H1 (cell line): Measurements from ENCODE around the gene CADM2. TPM values are rescaled to one million over a fixed set of nuclear protein-coding genes. Genes with fewer than 3 reads are reported as not detected.

Experiments used
- CTCF ChIA-PET: fragments of 300-600 bp; sonication (Branson Sonifier 250); formaldehyde crosslinking; loops from one replicate; lab custom pipeline; 2021; ENCODE audit not compliant: partially characterized antibody; lab: Charles Lee
- POLR2A ChIA-PET: fragments of 300-600 bp; sonication (Branson Sonifier 250); formaldehyde crosslinking; loops from one replicate; lab custom pipeline; 2021; ENCODE audit warnings: inconsistent platforms; ENCODE audit not compliant: partially characterized antibody; lab: Charles Lee
- DNase-seq, 2 experiments: peaks; one replicate each; pipeline versions ENCODE4 v3.0.0 to v3.0.0-alpha.2; 2010 to 2022; ENCODE audit warnings: low spot score in 2 of 2, low read depth in 1 of 2, mixed read lengths in 1 of 2
- FAIRE-seq: peaks from 2 replicates; lab custom pipeline; 2011; peaks lifted over from hg19 to GRCh38; lab: Jason Lieb, UNC
- H2AFZ ChIP-seq: 2 replicates; pipeline ENCODE4 v1.8.1; 2012; ENCODE audit warnings: low read length, inconsistent platforms
- H2AK5ac ChIP-seq: 2 replicates; pipeline ENCODE4 v1.6.1; 2013; ENCODE audit warnings: low read depth, low read length
- H2BK120ac ChIP-seq: replicated peaks from 2 replicates; pipeline ENCODE3; 2013; ENCODE audit warnings: low read depth, low read length, inconsistent platforms
- H2BK12ac ChIP-seq: 2 replicates; pipeline ENCODE4 v1.6.1; 2013; ENCODE audit warnings: low read depth, low read length
- H2BK15ac ChIP-seq: 2 replicates; pipeline ENCODE4 v1.6.1; 2013; ENCODE audit warnings: low read length
- H2BK20ac ChIP-seq: 2 replicates; pipeline ENCODE4 v1.6.1; 2013; ENCODE audit warnings: low read length
- H2BK5ac ChIP-seq: 2 replicates; pipeline ENCODE4 v1.6.1; 2013; ENCODE audit warnings: low read depth, low read length
- H3K14ac ChIP-seq: 2 replicates; pipeline ENCODE4 v1.6.1; 2013; ENCODE audit warnings: inconsistent platforms; ENCODE audit not compliant: insufficient read length
- H3K18ac ChIP-seq: 2 replicates; pipeline ENCODE4 v1.6.1; 2013; ENCODE audit warnings: low read length; ENCODE audit errors: extremely low read depth
- H3K23ac ChIP-seq: 2 replicates; pipeline ENCODE4 v1.6.1; 2013; ENCODE audit warnings: inconsistent platforms; ENCODE audit not compliant: insufficient read length
- H3K23me2 ChIP-seq: 2 replicates; pipeline ENCODE4 v1.6.1; 2013; ENCODE audit warnings: low read depth, low read length
- H3K27ac ChIP-seq: 2 replicates; pipeline ENCODE4 v1.6.1; 2011; ENCODE audit warnings: low read depth, low read length, inconsistent platforms
- H3K27me3 ChIP-seq, 4 experiments: replicated peaks in 1 of 4; 1 replicate in 1 of 4; 2 replicates in 3 of 4; pipeline versions ENCODE4 v1.6.1 to v1.8.1; 2011 to 2013; ENCODE audit warnings: low read length in 3 of 4, mild to moderate bottlenecking in 3 of 4, inconsistent platforms in 2 of 4, mixed read lengths in 2 of 4, moderate library complexity in 1 of 4; ENCODE audit not compliant: control insufficient read depth in 3 of 4, insufficient read depth in 3 of 4; ENCODE audit errors: extremely low read depth in 1 of 4
- H3K36me3 ChIP-seq, 4 experiments: 2 replicates each; pipeline versions ENCODE4 v1.6.1 to v1.8.1; 2011 to 2013; ENCODE audit warnings: mild to moderate bottlenecking in 4 of 4, low read length in 3 of 4, moderate library complexity in 2 of 4, control low read depth in 1 of 4, inconsistent platforms in 1 of 4; ENCODE audit not compliant: insufficient read depth in 4 of 4, control insufficient read depth in 2 of 4
- H3K4ac ChIP-seq: replicated peaks from 2 replicates; pipeline ENCODE3; 2013; ENCODE audit warnings: low read length, low read depth, mixed read lengths, inconsistent platforms; ENCODE audit not compliant: insufficient read length
- H3K4me1 ChIP-seq, 4 experiments: replicated peaks in 1 of 4; 1 replicate in 1 of 4; 2 replicates in 3 of 4; pipeline versions ENCODE4 v1.6.1 to v1.8.1; 2011 to 2013; ENCODE audit warnings: low read length in 3 of 4, inconsistent platforms in 2 of 4, mixed read lengths in 1 of 4; ENCODE audit not compliant: insufficient read depth in 4 of 4, control insufficient read depth in 3 of 4
- H3K4me2 ChIP-seq, 2 experiments: 2 replicates each; pipeline versions ENCODE4 v1.6.1 to v1.8.1; 2011 to 2013; ENCODE audit warnings: low read depth in 2 of 2, low read length in 2 of 2, control low read depth in 1 of 2, inconsistent platforms in 1 of 2, mild to moderate bottlenecking in 1 of 2; ENCODE audit not compliant: insufficient read depth in 1 of 2
- H3K4me3 ChIP-seq, 4 experiments: fragments of 200-600, 300-600 bp in 1 of 4; sonication (generic), shearing (Covaris generic), sonication (Bioruptor Twin) in 1 of 4; 2 replicates each; pipeline versions ENCODE4 v1.5.1 to v1.8.1; 2011 to 2016; ENCODE audit warnings: low read length in 4 of 4, low read depth in 3 of 4, control low read depth in 2 of 4, inconsistent platforms in 2 of 4, mild to moderate bottlenecking in 2 of 4, mixed read lengths in 1 of 4, moderate library complexity in 1 of 4; ENCODE audit not compliant: insufficient read depth in 2 of 4; ENCODE audit errors: extremely low read depth in 1 of 4
- H3K56ac ChIP-seq: replicated peaks from 2 replicates; pipeline ENCODE3; 2013; ENCODE audit warnings: low read depth, mild to moderate bottlenecking, mixed read lengths, low read length, inconsistent platforms; ENCODE audit not compliant: insufficient read length
- H3K79me1 ChIP-seq: 2 replicates; pipeline ENCODE4 v1.6.1; 2013; ENCODE audit warnings: low read depth, low read length, control low read depth
- H3K79me2 ChIP-seq, 2 experiments: 2 replicates each; pipeline versions ENCODE4 v1.6.1 to v1.8.1; 2012 to 2013; ENCODE audit warnings: low read length in 2 of 2, mild to moderate bottlenecking in 2 of 2, inconsistent platforms in 1 of 2; ENCODE audit not compliant: insufficient read depth in 2 of 2, control insufficient read depth in 1 of 2
- H3K9ac ChIP-seq, 4 experiments: replicated peaks in 1 of 4; 1 replicate in 1 of 4; 2 replicates in 3 of 4; pipeline versions ENCODE4 v1.6.1 to v1.8.1; 2011 to 2013; ENCODE audit warnings: low read depth in 3 of 4, low read length in 3 of 4, control low read depth in 2 of 4, mild to moderate bottlenecking in 2 of 4, moderate library complexity in 2 of 4, inconsistent platforms in 1 of 4; ENCODE audit errors: extremely low read depth in 1 of 4
- H3K9me3 ChIP-seq, 2 experiments: 2 replicates each; pipeline versions ENCODE4 v1.6.1 to v1.8.1; 2012 to 2013; ENCODE audit warnings: mild to moderate bottlenecking in 2 of 2, moderate library complexity in 2 of 2, control low read depth in 1 of 2, inconsistent platforms in 1 of 2, low read depth in 1 of 2, low read length in 1 of 2, mixed read lengths in 1 of 2; ENCODE audit not compliant: insufficient read depth in 2 of 2
- H4K20me1 ChIP-seq, 2 experiments: replicated peaks in 1 of 2; 2 replicates each; pipeline versions ENCODE3 to v1.8.1; 2011 to 2013; ENCODE audit warnings: inconsistent platforms in 2 of 2, low read length in 2 of 2, mild to moderate bottlenecking in 1 of 2; ENCODE audit not compliant: insufficient read depth in 2 of 2, control insufficient read depth in 1 of 2
- H4K5ac ChIP-seq: 2 replicates; pipeline ENCODE4 v1.6.1; 2013; ENCODE audit warnings: low read length, low read depth, mixed read lengths, inconsistent platforms; ENCODE audit not compliant: insufficient read length
- H4K8ac ChIP-seq: 2 replicates; pipeline ENCODE4 v1.8.0; 2013; ENCODE audit warnings: mild to moderate bottlenecking, moderate library complexity, low read length, inconsistent platforms; ENCODE audit not compliant: insufficient read depth; ENCODE audit errors: extremely low read depth
- H4K91ac ChIP-seq: replicated peaks from 2 replicates; pipeline ENCODE3; 2013; ENCODE audit warnings: low read length, mixed read lengths, inconsistent platforms; ENCODE audit not compliant: insufficient read length
- E2F6 ChIP-seq: IDR thresholded peaks from 2 replicates; pipeline ENCODE4 v1.6.1; 2012; ENCODE audit warnings: inconsistent platforms
- EGR1 ChIP-seq: IDR thresholded peaks from 2 replicates; pipeline ENCODE4 v1.6.1; 2011; ENCODE audit warnings: low read depth, low read length, borderline replicate concordance
- EZH2 ChIP-seq: fragments of 200-600 bp; sonication (generic); IDR thresholded peaks from 2 replicates; pipeline ENCODE4 v1.7.1; 2012; ENCODE audit warnings: low read depth, mild to moderate bottlenecking, moderate library complexity, low read length, inconsistent platforms; ENCODE audit not compliant: severe bottlenecking
- JUN ChIP-seq: IDR thresholded peaks from 2 replicates; pipeline ENCODE4 v1.6.1; 2011; ENCODE audit warnings: low read depth, mild to moderate bottlenecking, improper control_type of control experiment, low read length
- MAFK ChIP-seq: IDR thresholded peaks from 2 replicates; pipeline ENCODE4 v1.6.1; 2012; ENCODE audit warnings: low read depth, mild to moderate bottlenecking, improper control_type of control experiment, low read length
- MAX ChIP-seq: IDR thresholded peaks from 2 replicates; pipeline ENCODE4 v1.6.1; 2012; ENCODE audit warnings: inconsistent platforms
- NANOG ChIP-seq: IDR thresholded peaks from 2 replicates; pipeline ENCODE4 v1.6.1; 2011; ENCODE audit warnings: low read length, low read depth, mild to moderate bottlenecking, inconsistent platforms; ENCODE audit not compliant: insufficient read depth, poor library complexity, severe bottlenecking
- POLR2AphosphoS5 ChIP-seq: IDR thresholded peaks from 2 replicates; pipeline ENCODE4 v1.6.1; 2011; ENCODE audit warnings: low read depth, low read length
- SP1 ChIP-seq: IDR thresholded peaks from 2 replicates; pipeline ENCODE4 v1.6.1; 2011; ENCODE audit warnings: low read depth, low read length
- TAF1 ChIP-seq: IDR thresholded peaks from 2 replicates; pipeline ENCODE4 v1.6.1; 2011; ENCODE audit warnings: mild to moderate bottlenecking, low read depth, low read length
- TBP ChIP-seq: IDR thresholded peaks from 2 replicates; pipeline ENCODE4 v1.6.1; 2011; ENCODE audit warnings: low read depth, low read length, improper control_type of control experiment
- TCF12 ChIP-seq: IDR thresholded peaks from 2 replicates; pipeline ENCODE4 v1.6.1; 2011; ENCODE audit warnings: low read depth, mild to moderate bottlenecking, low read length
- WGBS, 2 experiments: shearing (Covaris generic) in 1 of 2; methylation state at CpG; one replicate each; pipeline versions ENCODE4 v1.1.6 to v1.1.7; 2013 to 2015; ENCODE audit warnings: low lambda C conversion rate in 2 of 2, mixed read lengths in 2 of 2, inconsistent platforms in 1 of 2, low coverage in 1 of 2, missing lambda C conversion rate in 1 of 2; ENCODE audit not compliant: insufficient replicate concordance in 2 of 2, insufficient coverage in 1 of 2, insufficient read length in 1 of 2; ENCODE audit errors: extremely low coverage in 1 of 2, missing lambda C conversion rate in 1 of 2; 5-methylcytosine and 5-hydroxymethylcytosine counted together
- polyA plus RNA-seq, 7 experiments: library from polyadenylated mRNA; depleted of rRNA in 3 of 7; stranded (reverse) in 5 of 7; unstranded in 2 of 7; fragments of >200 nt in 5 of 7; fragments of 200-250 nt in 2 of 7; gene quantifications; 1 replicate in 5 of 7; 2 replicates in 1 of 7; 4 replicates in 1 of 7; pipeline versions ENCODE4 v1.2.1 to v1.2.3, GENCODE V29; 2011 to 2013; ENCODE audit warnings: missing spikeins in 2 of 7, mixed read lengths in 2 of 7
- total RNA-seq: library from RNA; stranded (reverse); fragmentation: NEBNext Ultra II Directional; extraction: Animal tissue kit (Norgen Biotek cat#: 25700); gene quantifications from 2 replicates; pipeline ENCODE4 v1.2.1, GENCODE V29; 2021

Gene CADM2
- total and polyA plus RNA-seq, 2 of the 8 experiments (the other 6 are each of a cell fraction or from before 2014, with no cell fraction given): 14.9 to 20.9 TPM

- no peak overlapping the region for H2BK15ac ChIP-seq
- no peak overlapping the region for H3K4me3 ChIP-seq
- H2BK12ac ChIP-seq: no peak overlapping the region
- no peaks in the 10 kb centered on the region for H3K79me1 ChIP-seq
- H3K18ac ChIP-seq: no peak overlapping the region
- no peak overlapping the region for H3K9ac ChIP-seq
- H4K8ac ChIP-seq: no peak overlapping the region
- H2BK20ac ChIP-seq: no peak overlapping the region
- H3K36me3 ChIP-seq: no peaks in the 10 kb centered on the region
- H3K23me2 ChIP-seq: no peaks in the 10 kb centered on the region
- no peak overlapping the region for H2BK5ac ChIP-seq
- no peaks in the 10 kb centered on the region; a peak in 1 of 7 replicates for H3K4me1 ChIP-seq
- H2AFZ ChIP-seq: no peak overlapping the region
- H4K20me1 ChIP-seq: no peaks in the 10 kb centered on the region
- no peaks in the 10 kb centered on the region for H3K79me2 ChIP-seq
- no peak overlapping the region for H3K27ac ChIP-seq
- ChIA-PET CTCF (no interaction called here), POLR2A (no interaction called here)
- TF ChIP-seq TBP (no peak), NANOG (no peak), SP1 (no peak), TCF12 (no peak), TAF1 (no peak), POLR2AphosphoS5 (no peak), EGR1 (no peak), MAX (no peak), EZH2 (no peak), MAFK (no peak), E2F6 (no peak), JUN (no peak)
- 86% methylated on average over 2 of the region's 2 CpGs; no CpG with 5 or more reads in 1 of the 2 experiments for WGBS, 2 experiments
- DNase-seq (no peak), FAIRE-seq (no peak)
- no peaks in the 10 kb centered on the region for H3K27me3 ChIP-seq
- no peak overlapping the region for H3K4ac ChIP-seq
- H2AK5ac ChIP-seq: no peak overlapping the region
- no peak overlapping the region for H3K4me2 ChIP-seq
- no peak overlapping the region for H3K14ac ChIP-seq
- no peak overlapping the region for H2BK120ac ChIP-seq
- H3K56ac ChIP-seq: no peak overlapping the region
- H4K91ac ChIP-seq: no peak overlapping the region
- no peaks in the 10 kb centered on the region for H3K9me3 ChIP-seq
- H4K5ac ChIP-seq: no peak overlapping the region
- no peak overlapping the region for H3K23ac ChIP-seq
These were observed 574.8 kb downstream of the CADM2 start for GRCh38 chr3:85533586-85533985.
